DMS153 (cell line): ENCODE data around the gene MRPL52.
"Not testable (repeated sequence)": the region's sequence is repeated elsewhere in the genome, so short reads cannot be mapped to it uniquely, and the experiment has no call there.

ENCODE experiments used
- DNase-seq: peaks from one replicate; lab custom pipeline; 2025; lab: John Stamatoyannopoulos, UW

MRPL52 gene

GRCh38 chr14:22854963-22855724 lies 25.5 kb downstream of the MRPL52 start:
- DNase-seq, result peak; percentile 23

- DNase-seq, result no peak
These were observed 26.7 kb downstream of the MRPL52 start for GRCh38 chr14:22856428-22856827.

DNA sequence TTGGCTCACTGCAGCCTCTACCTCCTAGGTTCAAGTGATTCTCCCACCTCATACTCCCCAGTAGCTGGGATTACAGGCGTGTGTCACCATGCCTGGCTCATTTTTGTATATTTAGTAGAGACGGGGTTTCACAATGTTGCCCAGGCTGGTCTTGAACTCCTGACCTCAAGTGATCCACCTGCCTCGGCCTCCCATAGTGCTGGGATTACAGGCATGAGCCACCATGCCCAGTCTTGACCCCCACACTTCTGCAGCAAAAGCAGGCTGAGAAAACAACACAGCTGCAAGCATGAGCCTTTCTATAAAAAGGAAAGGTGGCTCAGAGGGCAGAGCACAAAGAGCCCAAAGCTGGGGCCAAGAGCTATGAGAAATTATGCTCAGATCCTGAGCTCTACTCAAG lies 30.7 kb downstream of the MRPL52 start:
- DNase-seq, result not testable (repeated sequence)

DNA sequence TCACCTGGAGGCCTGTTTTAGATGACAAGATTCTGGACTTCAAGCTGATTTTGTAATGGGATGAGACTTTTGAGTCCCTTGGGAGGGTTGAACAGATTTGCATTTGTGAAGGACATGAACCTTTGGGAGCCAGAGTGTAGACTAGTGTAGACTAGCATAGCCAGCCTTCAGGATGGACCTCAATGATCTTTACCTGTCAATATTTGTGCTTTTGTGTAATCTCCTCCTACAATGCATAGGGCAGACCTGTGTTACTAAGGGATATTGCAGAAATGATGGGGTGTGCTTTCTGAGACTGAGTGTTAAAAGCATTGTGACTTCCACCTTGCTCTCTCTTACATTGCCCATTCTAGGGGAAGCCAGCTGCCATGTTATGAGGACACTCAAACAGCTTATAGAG lies 32.0 kb downstream of the MRPL52 start:
- no peak for DNase-seq

- DNase-seq, result no peak
These were observed 35.3 kb downstream of the MRPL52 start for GRCh38 chr14:22864979-22865378.

DNA sequence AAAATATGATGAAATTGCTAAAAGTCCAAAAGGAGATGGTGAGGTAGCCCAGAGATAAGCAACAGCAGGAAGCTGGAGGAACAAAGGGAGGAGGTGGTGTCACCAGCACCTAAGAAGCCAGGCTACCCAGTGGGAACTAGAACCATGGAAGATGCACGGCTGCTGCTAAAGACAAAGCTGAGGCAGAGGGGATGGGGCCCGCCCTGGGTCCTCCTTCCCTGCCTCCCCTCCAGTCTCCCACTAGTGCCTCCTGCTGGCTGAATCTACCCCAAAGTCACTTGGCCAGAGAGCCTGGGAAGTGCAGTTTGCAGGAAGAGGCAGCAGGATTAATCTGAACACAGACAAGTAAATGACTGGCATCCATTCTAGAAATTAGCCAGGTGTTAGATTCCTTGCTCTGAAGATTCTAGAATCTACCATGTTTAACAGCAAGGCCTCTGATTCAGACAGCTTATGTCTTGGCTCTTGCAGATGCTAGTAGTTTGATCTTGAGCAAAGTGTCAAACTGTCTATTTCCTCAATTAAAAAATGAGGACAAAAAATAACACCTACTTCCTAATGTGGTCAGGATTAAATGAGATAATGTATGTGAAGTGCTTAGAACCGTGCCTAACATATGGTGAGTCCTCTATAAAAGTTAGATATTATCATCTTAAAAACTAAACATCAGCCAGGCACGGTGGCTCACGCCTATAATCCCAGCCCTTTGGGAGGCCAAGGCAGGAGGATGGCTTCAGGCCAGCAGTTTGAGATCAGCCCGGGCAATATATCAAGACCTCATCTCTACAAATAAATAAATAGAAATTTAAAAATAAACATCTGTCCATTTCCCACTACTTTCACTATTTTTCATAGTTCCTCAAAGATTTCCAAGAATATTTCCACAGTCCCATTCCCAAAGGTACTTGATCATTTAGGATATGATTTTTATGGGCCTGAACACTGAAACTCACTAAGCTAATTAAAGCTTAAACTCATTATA lies 36.0 kb downstream of the MRPL52 start:
- DNase-seq, result no peak

- no peak for DNase-seq
These were observed 37.2 kb downstream of the MRPL52 start for GRCh38 chr14:22866874-22867273.

GRCh38 chr14:22870811-22871223 lies 41.1 kb downstream of the MRPL52 start:
- DNase-seq, result no peak

DNA sequence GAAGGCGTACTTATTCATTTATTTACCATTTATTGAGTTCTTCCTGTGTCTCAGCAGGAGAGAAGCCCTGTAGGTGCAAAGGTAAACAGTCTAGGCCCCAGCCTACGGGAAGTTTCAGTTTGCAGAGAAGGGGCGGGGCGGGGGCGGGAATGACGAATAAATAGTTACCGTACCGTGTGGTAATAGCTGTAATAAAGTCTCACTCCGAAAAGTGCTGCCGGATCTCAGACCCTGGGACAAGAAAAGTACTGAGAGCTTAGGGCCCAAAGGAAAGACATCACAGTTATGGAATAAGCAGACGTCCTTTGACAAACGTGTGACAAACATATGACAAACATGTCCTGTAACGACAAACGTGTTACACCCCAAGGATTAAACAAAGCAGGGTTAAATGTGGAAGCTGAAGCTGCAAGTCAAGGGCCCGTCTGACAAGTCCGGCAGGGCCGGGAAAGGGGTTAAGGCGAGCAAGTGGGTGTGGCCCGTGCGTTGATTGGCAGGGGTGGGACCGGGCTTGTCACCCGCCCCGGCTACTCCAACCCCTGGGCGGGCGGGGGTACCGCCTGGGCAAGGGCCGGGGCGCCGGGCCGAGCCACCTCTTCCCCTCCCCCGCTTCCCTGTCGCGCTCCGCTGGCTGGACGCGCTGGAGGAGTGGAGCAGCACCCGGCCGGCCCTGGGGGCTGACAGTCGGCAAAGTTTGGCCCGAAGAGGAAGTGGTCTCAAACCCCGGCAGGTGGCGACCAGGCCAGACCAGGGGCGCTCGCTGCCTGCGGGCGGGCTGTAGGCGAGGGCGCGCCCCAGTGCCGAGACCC lies 41.7 kb downstream of the MRPL52 start, which contains the start of gene LRP10:
LRP10 (plus strand) TSS at position 517 of the 809 bp plus-strand sequence. CDS start 564 bp downstream, outside the sequence.
- peak; percentile 88 for DNase-seq

GRCh38 chr14:22872033-22872832 lies 42.5 kb downstream of the MRPL52 start:
- DNase-seq, result peak; percentile 62

DNA sequence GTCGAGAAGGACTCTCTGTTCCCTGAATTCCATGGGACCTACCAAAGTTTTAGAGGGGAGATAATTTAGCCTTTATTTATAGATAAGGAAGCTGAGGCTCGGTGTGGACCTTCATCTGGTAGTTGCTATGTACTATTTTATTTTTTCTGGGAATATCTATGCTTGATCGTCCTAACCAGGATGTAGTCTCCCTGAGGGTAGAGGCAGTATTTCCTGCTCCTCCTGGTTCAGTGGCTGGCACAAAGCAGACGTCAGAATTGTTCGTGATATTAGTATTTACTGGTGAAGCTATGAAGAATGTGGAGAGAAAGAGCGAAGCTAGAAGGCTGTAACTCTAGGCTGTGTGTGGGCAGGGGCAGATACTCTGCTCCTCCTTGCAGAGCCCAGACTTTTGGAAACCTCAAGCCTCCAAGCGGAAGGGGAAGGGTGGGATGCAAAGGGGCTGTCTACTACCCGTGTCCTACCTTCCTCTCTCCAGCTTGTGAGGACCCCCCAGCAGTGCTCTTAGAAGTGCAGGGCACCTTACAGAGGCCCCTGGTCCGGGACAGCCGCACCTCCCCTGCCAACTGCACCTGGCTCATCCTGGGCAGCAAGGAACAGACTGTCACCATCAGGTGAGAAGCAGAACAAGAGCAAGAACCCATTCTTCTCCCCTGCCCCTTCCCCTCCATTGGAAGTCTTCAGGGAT lies 43.3 kb downstream of the MRPL52 start:
- DNase-seq, result no peak

DNA sequence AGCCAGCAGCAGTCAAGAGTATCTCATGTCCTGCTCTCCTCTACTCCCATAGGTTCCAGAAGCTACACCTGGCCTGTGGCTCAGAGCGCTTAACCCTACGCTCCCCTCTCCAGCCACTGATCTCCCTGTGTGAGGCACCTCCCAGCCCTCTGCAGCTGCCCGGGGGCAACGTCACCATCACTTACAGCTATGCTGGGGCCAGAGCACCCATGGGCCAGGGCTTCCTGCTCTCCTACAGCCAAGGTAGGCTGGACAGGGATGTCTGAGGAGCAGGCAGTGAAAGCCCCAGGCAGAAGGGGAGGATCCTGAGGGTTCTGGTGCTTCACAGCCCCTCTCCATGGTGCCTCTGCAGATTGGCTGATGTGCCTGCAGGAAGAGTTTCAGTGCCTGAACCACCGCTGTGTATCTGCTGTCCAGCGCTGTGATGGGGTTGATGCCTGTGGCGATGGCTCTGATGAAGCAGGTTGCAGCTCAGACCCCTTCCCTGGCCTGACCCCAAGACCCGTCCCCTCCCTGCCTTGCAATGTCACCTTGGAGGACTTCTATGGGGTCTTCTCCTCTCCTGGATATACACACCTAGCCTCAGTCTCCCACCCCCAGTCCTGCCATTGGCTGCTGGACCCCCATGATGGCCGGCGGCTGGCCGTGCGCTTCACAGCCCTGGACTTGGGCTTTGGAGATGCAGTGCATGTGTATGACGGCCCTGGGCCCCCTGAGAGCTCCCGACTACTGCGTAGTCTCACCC lies 45.5 kb downstream of the MRPL52 start:
- DNase-seq, result no peak

DNA sequence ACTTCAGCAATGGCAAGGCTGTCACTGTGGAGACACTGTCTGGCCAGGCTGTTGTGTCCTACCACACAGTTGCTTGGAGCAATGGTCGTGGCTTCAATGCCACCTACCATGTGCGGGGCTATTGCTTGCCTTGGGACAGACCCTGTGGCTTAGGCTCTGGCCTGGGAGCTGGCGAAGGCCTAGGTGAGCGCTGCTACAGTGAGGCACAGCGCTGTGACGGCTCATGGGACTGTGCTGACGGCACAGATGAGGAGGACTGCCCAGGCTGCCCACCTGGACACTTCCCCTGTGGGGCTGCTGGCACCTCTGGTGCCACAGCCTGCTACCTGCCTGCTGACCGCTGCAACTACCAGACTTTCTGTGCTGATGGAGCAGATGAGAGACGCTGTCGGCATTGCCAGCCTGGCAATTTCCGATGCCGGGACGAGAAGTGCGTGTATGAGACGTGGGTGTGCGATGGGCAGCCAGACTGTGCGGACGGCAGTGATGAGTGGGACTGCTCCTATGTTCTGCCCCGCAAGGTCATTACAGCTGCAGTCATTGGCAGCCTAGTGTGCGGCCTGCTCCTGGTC lies 46.1 kb downstream of the MRPL52 start:
- no peak for DNase-seq

DNA sequence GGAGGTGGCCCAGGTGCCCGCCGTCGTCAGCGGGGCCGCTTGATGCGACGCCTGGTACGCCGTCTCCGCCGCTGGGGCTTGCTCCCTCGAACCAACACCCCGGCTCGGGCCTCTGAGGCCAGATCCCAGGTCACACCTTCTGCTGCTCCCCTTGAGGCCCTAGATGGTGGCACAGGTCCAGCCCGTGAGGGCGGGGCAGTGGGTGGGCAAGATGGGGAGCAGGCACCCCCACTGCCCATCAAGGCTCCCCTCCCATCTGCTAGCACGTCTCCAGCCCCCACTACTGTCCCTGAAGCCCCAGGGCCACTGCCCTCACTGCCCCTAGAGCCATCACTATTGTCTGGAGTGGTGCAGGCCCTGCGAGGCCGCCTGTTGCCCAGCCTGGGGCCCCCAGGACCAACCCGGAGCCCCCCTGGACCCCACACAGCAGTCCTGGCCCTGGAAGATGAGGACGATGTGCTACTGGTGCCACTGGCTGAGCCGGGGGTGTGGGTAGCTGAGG lies 47.4 kb downstream of the MRPL52 start:
- DNase-seq, result no peak

DNA sequence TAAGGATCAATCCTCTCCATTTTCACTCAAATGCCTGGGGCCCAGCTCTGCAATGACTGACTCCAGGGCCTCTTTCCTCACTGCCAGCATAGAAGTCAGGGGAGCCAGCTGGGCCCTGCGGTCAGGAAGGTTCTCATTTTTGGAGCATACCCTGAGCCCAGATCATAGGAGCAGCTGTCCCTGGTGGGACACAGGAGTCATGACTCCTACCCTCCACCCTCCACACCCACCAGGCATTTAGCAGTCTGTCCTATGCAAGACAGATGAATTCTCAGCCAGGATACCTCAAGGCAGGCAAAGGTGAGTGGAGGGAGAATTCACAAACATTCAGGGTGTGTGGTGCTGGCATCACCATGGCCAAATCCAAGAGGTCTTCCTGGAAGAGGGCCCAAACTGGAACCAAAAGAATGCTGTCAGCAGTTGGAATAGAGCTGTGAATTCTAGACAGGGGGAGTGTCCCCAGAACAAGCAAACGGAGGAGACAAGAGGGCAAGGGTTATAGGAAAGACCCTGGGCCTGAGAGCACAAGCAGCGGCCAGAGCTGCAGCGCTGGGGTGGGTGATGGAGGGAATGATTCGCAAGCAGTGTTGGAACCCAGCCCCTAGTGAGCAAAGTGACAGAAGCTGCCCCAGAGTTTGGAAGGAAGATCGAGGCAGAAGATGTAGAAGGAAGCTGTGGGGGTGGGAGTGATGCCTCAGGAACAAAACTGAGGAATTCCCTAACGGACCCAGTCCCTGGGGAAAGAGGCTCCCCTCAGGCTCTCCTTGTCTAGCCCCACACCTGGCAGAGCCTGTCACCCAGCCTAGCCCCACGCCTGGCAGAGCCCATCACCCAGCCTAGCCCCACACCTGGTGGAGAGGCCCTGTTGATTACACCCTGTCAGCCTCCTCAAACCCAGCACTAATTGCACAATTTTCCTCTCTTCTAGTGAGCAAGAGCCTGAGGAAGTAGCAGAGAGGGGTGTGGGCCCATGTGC lies 48.9 kb downstream of the MRPL52 start:
- no peak for DNase-seq

DNA sequence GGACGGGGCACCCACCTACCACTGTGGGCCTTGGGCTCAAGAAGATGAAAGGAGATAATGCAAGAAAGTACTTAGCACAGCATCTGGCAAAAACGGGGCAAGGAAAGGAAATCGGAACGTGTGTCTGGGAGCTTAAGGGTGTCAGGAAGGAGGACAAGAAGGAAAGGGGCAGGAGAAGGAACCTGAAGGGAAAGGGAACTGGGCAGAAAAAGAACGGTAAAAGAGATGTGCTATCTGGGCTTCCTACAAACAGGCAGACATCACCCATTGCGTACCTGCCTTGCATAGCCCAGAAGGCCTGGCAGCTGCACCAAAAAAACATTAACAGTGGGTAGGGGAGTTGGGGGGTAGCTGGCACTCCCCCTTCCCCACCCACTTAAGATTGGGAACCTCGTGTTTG lies 52.4 kb downstream of the MRPL52 start:
- DNase-seq, result no peak

DNA sequence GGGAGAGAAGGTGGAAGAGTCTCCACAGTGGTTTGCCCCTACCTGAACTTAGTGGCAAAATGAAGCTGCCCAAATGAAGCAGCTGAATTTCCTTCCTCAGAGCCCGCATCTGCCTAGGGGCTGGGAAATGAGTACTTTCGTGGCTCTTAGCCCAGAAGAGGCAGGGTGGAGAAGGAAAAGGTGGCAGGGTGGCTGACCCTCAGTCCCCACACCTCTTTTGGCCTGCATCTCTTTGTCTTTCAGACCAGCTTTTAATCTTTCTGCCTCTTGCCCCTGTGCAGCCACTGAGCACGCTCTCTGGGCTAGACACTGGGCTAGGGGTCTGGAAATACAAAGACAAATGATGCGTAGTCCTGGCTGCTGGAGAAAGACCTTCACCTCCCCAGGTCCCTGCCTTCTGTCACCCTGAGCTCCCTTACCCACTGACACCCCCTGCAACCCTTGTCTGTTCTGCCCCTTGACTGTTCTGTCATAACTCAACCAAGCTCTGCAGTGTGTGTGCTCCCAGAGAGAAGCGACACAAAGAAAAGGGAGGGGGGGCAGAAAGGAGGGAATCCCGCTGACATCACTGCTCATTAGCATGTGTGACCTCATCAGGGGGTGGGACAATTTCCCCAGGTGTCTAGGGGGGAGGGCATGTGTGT lies 53.0 kb downstream of the MRPL52 start:
- peak; percentile 22 for DNase-seq
